Astrocyte (in vitro differentiated cells and primary cell): ENCODE measurements around the gene CAVIN3.
"Not testable (repeated sequence)": the region's sequence is repeated elsewhere in the genome, so short reads cannot be mapped to it uniquely, and the experiment has no call there.

Source experiments
- CTCF ChIP-seq: IDR thresholded peaks from 2 replicates; pipeline ENCODE4 v1.5.1; 2011; ENCODE audit warnings: low read depth, mild to moderate bottlenecking, inconsistent platforms, low read length, moderate library complexity; ENCODE audit not compliant: insufficient read depth
- EZH2 ChIP-seq: IDR thresholded peaks from 2 replicates; pipeline ENCODE4 v1.6.1; 2012; ENCODE audit warnings: mild to moderate bottlenecking, low read length, inconsistent platforms; ENCODE audit not compliant: insufficient read depth

- TF ChIP-seq CTCF, EZH2: not testable (repeated sequence)
Measured at GRCh38 chr11:6280809-6281208, 39.5 kb downstream of the CAVIN3 start.
